ENCODE measurements around the gene MCMBP. TPM values are rescaled to one million over a fixed set of nuclear protein-coding genes. Genes with fewer than 3 reads are reported as not detected.

The MCMBP gene
- polyA plus RNA-seq, 1 of the 3 experiments (the other 2 are of a cell fraction) = 33.1 TPM

DNA sequence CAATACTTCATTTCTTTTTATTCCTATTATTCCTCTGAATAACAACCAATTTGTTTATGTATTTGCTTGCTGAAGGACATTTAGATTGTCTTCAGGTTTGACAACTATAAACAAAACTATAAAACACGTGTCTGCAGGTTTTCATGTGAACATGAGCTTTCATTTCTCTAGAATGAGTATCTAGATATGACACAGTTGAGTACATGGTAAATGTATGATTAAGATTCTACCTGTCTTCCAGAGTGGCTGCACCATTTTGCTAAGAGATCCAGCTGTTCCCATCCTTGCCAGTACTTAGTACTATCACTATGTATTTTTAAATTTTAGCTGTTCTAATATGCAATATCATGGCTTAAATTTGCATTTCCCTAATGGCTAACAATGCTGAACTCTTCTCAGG lies 10.1 kb downstream of the MCMBP start:
- ChIA-PET POLR2A (interaction anchor here (1.9 kb wide), 1 partner anchor 9 kb away, joined by 5 read pairs; the partner anchor contains the start of gene MCMBP), CTCF (interaction anchor here (0.7 to 14.5 kb wide), 5 partner anchors 10 to 319 kb away, joined by 3 to 156 read pairs (median 4); partner anchors contain the start of genes INPP5F and MCMBP)
- H2AFZ ChIP-seq (ENCODE audit: low read depth) = no peak overlapping the region
- 94% methylated on average over 1 of the region's 1 CpG for WGBS (ENCODE audit: low lambda C conversion rate)
- no peak overlapping the region for H3K9ac ChIP-seq
- H3K9me3 ChIP-seq = no peaks in the 10 kb centered on the region; the same call in 1 of the 2 replicates
- no peak for DNase-seq
- no peak for TF ChIP-seq ELF1 (IDR thresholded peaks at IDR 0.05)
- no peak for TF ChIP-seq YY1 (IDR thresholded peaks at IDR 0.05; ENCODE audit: low read depth)
- TF ChIP-seq RFX5 (IDR thresholded peaks at IDR 0.05; ENCODE audit: low read length) = no peak
- TF ChIP-seq, protein P1, sequence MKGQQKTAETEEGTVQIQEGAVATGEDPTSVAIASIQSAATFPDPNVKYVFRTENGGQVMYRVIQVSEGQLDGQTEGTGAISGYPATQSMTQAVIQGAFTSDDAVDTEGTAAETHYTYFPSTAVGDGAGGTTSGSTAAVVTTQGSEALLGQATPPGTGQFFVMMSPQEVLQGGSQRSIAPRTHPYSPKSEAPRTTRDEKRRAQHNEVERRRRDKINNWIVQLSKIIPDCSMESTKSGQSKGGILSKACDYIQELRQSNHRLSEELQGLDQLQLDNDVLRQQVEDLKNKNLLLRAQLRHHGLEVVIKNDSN (IDR thresholded peaks at IDR 0.05; ENCODE audit: borderline replicate concordance, low read depth) = no peak
- no peak for TF ChIP-seq RCOR1 (IDR thresholded peaks at IDR 0.05; ENCODE audit: low read length)
- TF ChIP-seq RAD21 (IDR thresholded peaks at IDR 0.05; ENCODE audit: low read length) = no peak
- TF ChIP-seq SIN3A (IDR thresholded peaks at IDR 0.05; ENCODE audit: borderline replicate concordance, low read depth, low read length) = no peak
- no peak for TF ChIP-seq NFIC (IDR thresholded peaks at IDR 0.05; ENCODE audit: borderline replicate concordance)
- no peak for TF ChIP-seq MAX (IDR thresholded peaks at IDR 0.05; ENCODE audit: low read depth)
- no peak for TF ChIP-seq JUND (IDR thresholded peaks at IDR 0.05)
- TF ChIP-seq EZH2phosphoT487 (IDR thresholded peaks at IDR 0.05; ENCODE audit: borderline replicate concordance, low read depth) = no peak
- TF ChIP-seq NRF1 (IDR thresholded peaks at IDR 0.05; ENCODE audit: low read depth, low read length) = no peak
- TF ChIP-seq EP300 (IDR thresholded peaks at IDR 0.05; ENCODE audit: borderline replicate concordance in 1 of 2, low read depth in 1 of 2, low read length in 1 of 2) = no peak
- no peak for TF ChIP-seq MXI1 (IDR thresholded peaks at IDR 0.05; ENCODE audit: low read depth, low read length)
- TF ChIP-seq, protein P2, sequence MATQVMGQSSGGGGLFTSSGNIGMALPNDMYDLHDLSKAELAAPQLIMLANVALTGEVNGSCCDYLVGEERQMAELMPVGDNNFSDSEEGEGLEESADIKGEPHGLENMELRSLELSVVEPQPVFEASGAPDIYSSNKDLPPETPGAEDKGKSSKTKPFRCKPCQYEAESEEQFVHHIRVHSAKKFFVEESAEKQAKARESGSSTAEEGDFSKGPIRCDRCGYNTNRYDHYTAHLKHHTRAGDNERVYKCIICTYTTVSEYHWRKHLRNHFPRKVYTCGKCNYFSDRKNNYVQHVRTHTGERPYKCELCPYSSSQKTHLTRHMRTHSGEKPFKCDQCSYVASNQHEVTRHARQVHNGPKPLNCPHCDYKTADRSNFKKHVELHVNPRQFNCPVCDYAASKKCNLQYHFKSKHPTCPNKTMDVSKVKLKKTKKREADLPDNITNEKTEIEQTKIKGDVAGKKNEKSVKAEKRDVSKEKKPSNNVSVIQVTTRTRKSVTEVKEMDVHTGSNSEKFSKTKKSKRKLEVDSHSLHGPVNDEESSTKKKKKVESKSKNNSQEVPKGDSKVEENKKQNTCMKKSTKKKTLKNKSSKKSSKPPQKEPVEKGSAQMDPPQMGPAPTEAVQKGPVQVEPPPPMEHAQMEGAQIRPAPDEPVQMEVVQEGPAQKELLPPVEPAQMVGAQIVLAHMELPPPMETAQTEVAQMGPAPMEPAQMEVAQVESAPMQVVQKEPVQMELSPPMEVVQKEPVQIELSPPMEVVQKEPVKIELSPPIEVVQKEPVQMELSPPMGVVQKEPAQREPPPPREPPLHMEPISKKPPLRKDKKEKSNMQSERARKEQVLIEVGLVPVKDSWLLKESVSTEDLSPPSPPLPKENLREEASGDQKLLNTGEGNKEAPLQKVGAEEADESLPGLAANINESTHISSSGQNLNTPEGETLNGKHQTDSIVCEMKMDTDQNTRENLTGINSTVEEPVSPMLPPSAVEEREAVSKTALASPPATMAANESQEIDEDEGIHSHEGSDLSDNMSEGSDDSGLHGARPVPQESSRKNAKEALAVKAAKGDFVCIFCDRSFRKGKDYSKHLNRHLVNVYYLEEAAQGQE (IDR thresholded peaks at IDR 0.05; ENCODE audit: low read depth, low read length) = no peak
- no peak for TF ChIP-seq TCF12 (IDR thresholded peaks at IDR 0.05)
- TF ChIP-seq USF2 (IDR thresholded peaks at IDR 0.05; ENCODE audit: borderline replicate concordance, low read depth, low read length) = no peak
- TF ChIP-seq IRF3 (IDR thresholded peaks at IDR 0.05; ENCODE audit: low read depth, low read length) = no peak
- no peak for TF ChIP-seq CHD2 (IDR thresholded peaks at IDR 0.05; ENCODE audit: low read length, partially characterized antibody)
- peaks cover 54% of the 10 kb centered on the region for H4K20me1 ChIP-seq (ENCODE audit: insufficient read depth)
- no peaks in the 10 kb centered on the region for H3K9me2 ChIP-seq
- H3K4me3 ChIP-seq (ENCODE audit: low read depth in 2 of 2, low read length in 1 of 2) = no peak overlapping the region
- H3K27me3 ChIP-seq (ENCODE audit: insufficient read depth) = no peaks in the 10 kb centered on the region
- peaks cover 0 to 5% of the 10 kb centered on the region in 2 experiments; a peak in 1 of 4 replicates for H3K4me1 ChIP-seq (ENCODE audit: control insufficient read depth in 1 of 2, insufficient read depth in 2 of 2, low read depth in 1 of 2, low read length in 1 of 2)
- peaks cover 7 to 27% of the 10 kb centered on the region in 2 experiments for H3K36me3 ChIP-seq (replicated peaks in 1 of 2; ENCODE audit: control insufficient read depth in 1 of 2, insufficient read depth in 2 of 2, low read length in 1 of 2)
- no peak overlapping the region for H3K27ac ChIP-seq (ENCODE audit: low read depth in 2 of 2, low read length in 1 of 2)
- no peak overlapping the region for H3K4me2 ChIP-seq
- peaks cover 15% of the 10 kb centered on the region for H3F3A ChIP-seq (replicated peaks; ENCODE audit: insufficient read depth)
- H3K79me2 ChIP-seq (ENCODE audit: insufficient read depth) = peaks cover 100% of the 10 kb centered on the region

Data from SK-N-SH (cell line).